ENCODE measurements around the gene BABAM2. TPM values are rescaled to one million over a fixed set of nuclear protein-coding genes. Genes with fewer than 3 reads are reported as not detected.

Gene BABAM2
- total RNA-seq, 1 donor, result 28.5 TPM

DNA sequence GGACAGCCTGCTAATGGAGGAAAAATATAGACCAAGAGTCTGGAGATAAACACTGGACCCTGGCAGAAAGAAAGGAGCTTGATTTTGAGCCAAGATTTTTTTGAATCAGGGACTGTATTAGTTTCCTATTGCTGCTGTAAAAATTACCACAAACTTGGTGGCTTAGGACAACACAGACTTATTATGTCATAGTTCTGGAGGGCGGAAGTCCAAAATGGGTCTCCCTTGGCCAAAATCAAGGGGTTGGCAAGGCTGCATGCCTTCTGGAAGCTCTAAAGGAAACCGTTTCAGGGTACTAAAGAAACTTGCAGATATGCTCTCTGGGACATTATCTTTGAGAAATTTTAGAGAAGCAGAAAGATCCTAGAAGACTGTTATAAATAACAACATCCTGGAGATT lies 140.1 kb downstream of the BABAM2 start:
- TF ChIP-seq, protein P1, sequence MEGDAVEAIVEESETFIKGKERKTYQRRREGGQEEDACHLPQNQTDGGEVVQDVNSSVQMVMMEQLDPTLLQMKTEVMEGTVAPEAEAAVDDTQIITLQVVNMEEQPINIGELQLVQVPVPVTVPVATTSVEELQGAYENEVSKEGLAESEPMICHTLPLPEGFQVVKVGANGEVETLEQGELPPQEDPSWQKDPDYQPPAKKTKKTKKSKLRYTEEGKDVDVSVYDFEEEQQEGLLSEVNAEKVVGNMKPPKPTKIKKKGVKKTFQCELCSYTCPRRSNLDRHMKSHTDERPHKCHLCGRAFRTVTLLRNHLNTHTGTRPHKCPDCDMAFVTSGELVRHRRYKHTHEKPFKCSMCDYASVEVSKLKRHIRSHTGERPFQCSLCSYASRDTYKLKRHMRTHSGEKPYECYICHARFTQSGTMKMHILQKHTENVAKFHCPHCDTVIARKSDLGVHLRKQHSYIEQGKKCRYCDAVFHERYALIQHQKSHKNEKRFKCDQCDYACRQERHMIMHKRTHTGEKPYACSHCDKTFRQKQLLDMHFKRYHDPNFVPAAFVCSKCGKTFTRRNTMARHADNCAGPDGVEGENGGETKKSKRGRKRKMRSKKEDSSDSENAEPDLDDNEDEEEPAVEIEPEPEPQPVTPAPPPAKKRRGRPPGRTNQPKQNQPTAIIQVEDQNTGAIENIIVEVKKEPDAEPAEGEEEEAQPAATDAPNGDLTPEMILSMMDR (IDR thresholded peaks at IDR 0.05; ENCODE audit: insufficient read depth, low read depth, low read length), result peak; percentile 2
- no peak for DNase-seq (ENCODE audit: low read depth)
- no peak overlapping the region for H3K4me3 ChIP-seq (ENCODE audit: low read depth, low read length)

DNA sequence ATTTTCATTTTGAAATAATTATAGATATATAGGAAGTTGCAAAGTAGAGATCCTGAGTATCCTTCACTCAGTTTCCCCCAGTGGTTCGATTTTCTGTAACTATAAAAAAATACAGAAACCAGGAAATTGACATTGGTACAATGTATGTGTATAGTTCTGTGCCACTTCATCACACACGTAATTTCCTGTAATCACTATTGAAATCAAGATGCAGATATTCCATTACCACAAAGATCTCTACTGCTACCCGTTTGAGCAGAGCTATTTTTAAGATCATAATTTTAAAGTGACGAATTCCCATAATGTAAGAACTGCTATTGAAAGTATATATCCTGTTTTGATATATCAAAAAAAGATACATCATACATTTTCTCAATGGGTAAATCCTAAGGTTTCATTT lies 142.3 kb downstream of the BABAM2 start:
- no peak for DNase-seq (ENCODE audit: low read depth)
- no peak overlapping the region for H3K4me3 ChIP-seq (ENCODE audit: low read depth, low read length)
- TF ChIP-seq, protein P1 (IDR thresholded peaks at IDR 0.05; ENCODE audit: insufficient read depth, low read depth, low read length), result no peak

DNA sequence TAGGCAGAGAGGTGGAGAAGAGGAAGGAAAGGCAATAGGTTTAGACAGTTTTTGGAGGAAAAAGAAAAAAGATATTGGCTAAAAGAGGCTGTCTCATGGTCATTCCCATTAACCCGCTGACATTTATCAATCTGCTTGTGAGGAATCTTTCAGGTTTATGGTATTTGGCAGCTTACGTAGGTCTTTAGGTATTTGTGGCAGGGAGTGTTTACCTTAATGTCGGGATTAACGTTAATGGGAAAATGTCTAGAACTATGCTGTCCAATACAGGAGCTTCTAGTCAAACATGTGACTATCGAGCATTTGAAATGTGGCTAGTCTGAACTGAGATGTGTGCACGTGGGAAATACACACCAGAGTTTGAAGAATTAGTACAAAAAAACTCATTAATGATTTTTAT lies 144.2 kb downstream of the BABAM2 start:
- DNase-seq (ENCODE audit: low read depth), result no peak
- TF ChIP-seq, protein P1 (IDR thresholded peaks at IDR 0.05; ENCODE audit: insufficient read depth, low read depth, low read length), result no peak
- H3K4me3 ChIP-seq (ENCODE audit: low read depth, low read length), result no peak overlapping the region

DNA sequence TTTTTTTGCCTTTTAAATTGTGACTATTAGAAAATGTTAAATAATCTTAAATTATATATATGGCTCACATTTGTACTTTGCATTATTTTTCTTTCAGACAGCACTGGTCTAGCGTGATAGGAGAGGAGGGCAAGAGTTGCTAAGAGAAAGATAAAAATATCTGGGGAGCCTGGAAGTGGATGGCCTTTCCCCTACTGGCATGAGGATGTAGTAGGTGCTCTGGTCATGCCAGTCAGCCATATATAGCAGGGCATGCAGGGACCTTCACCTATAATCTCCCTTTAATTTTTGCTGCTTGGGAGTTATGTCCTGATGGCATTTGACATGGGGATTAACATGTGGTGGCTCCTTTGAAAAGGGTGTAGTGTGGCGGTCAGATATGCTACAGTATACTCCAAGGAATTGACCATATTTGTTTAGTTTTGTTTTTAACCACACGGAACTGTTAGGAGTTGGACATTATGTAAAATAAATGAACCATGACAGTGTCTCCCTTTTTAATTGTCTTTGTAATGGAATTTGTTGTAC lies 144.7 kb downstream of the BABAM2 start:
- no peak overlapping the region for H3K4me3 ChIP-seq (ENCODE audit: low read depth, low read length)
- DNase-seq (ENCODE audit: low read depth), result no peak
- TF ChIP-seq, protein P1 (IDR thresholded peaks at IDR 0.05; ENCODE audit: insufficient read depth, low read depth, low read length), result no peak

DNA sequence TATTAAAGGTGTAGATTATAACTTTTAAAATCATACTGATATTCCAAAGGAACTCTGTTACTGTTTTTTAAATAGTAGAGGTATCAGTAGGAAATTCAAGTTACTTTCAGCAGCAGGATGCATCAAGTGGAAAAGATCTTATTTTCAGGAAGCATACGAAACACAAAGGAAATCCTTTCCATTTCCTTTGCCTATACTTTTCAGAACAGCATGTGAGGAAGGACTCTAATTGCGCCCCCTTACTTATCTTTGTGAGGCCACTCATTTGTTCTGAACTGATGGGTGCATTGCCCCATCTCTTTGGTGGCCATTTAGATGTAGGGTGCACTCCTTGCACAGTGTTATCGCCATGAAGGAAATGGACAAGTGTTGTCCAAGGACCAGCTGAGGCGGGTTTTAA lies 145.3 kb downstream of the BABAM2 start:
- no peak overlapping the region for H3K4me3 ChIP-seq (ENCODE audit: low read depth, low read length)
- DNase-seq (ENCODE audit: low read depth), result no peak
- TF ChIP-seq, protein P1 (IDR thresholded peaks at IDR 0.05; ENCODE audit: insufficient read depth, low read depth, low read length), result no peak

DNA sequence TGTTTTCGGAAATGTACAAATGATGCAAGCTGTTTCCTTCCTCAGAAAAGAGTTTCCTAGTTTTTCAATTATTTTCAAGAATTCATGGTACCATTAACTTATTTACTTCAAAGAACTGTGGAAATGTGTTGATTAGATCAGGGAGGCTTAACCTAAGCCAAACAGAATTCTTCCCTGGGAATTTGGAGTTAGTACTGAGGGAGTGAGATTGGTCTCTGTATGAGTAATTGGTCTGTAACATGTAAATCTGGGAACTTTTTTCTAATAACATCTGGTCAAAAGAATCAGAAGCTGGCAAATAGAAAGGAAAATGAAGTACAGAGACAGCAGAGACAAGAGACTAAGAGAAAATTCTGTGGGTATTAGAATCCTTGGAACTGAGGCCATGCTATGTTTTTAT lies 145.8 kb downstream of the BABAM2 start:
- TF ChIP-seq, protein P1 (IDR thresholded peaks at IDR 0.05; ENCODE audit: insufficient read depth, low read depth, low read length), result no peak
- no peak overlapping the region for H3K4me3 ChIP-seq (ENCODE audit: low read depth, low read length)
- peak; percentile 24 for DNase-seq (ENCODE audit: low read depth)

DNA sequence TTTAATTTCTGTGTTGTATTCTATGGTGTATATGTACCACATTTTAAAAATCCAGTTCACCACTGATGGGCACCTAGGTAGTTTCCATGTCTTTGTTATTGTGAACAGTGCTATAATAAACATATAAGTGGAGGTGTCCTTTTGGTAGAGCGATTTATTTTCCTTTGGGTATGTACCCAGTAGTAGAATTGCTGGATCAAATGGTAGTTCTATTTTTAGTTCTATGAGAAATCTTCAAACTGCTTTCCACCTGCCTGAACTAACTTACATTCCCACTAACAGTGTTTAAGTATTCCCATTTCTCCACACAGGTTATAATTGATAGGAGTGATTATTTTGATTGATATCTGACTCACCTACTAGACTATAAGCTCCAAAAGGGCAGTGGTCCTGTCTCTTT lies 148.2 kb downstream of the BABAM2 start:
- TF ChIP-seq, protein P1 (IDR thresholded peaks at IDR 0.05; ENCODE audit: insufficient read depth, low read depth, low read length), result no peak
- no peak for DNase-seq (ENCODE audit: low read depth)
- H3K4me3 ChIP-seq (ENCODE audit: low read depth, low read length), result no peak overlapping the region
